Esophagus (tissue), 2 donors: ENCODE data around the gene ARFGEF2. TPM values are rescaled to one million over a fixed set of nuclear protein-coding genes. Genes with fewer than 3 reads are reported as not detected.

Source experiments
- H3K27ac ChIP-seq, 2 donors: one replicate each; pipeline ENCODE4 v1.5.1; 2013; ENCODE audit warnings: low read depth in 2 of 2, mild to moderate bottlenecking in 2 of 2, inconsistent platforms in 1 of 2, low read length in 1 of 2, moderate library complexity in 1 of 2
- H3K27me3 ChIP-seq, 2 donors: one replicate each; pipeline ENCODE4 v1.6.1; 2013; ENCODE audit warnings: low read length in 2 of 2, control low read depth in 1 of 2, mild to moderate bottlenecking in 1 of 2; ENCODE audit not compliant: insufficient read depth in 2 of 2, control insufficient read depth in 1 of 2
- H3K36me3 ChIP-seq, 2 donors: one replicate each; pipeline ENCODE4 v1.6.1; 2013; ENCODE audit warnings: low read length in 1 of 2; ENCODE audit not compliant: control insufficient read depth in 2 of 2, insufficient read depth in 2 of 2
- H3K4me1 ChIP-seq, 2 donors: one replicate each; pipeline ENCODE4 v1.6.1; 2013; ENCODE audit warnings: low read length in 1 of 2; ENCODE audit not compliant: control insufficient read depth in 2 of 2, insufficient read depth in 2 of 2
- H3K4me3 ChIP-seq, 2 donors: one replicate each; pipeline ENCODE4 v1.5.1; 2013; ENCODE audit warnings: low read length in 2 of 2, mild to moderate bottlenecking in 2 of 2, low read depth in 1 of 2, moderate library complexity in 1 of 2
- H3K9me3 ChIP-seq, 2 donors: one replicate each; pipeline ENCODE4 v1.6.1; 2013; ENCODE audit warnings: mild to moderate bottlenecking in 2 of 2, low read depth in 1 of 2, low read length in 1 of 2, moderate library complexity in 1 of 2; ENCODE audit not compliant: control insufficient read depth in 2 of 2, insufficient read depth in 1 of 2
- WGBS, 2 donors: extraction: QIAGEN DNeasy Blood & Tissue Kit; methylation state at CpG; one replicate each; pipeline ENCODE4 v1.1.7; 2013; 5-methylcytosine and 5-hydroxymethylcytosine counted together
- polyA plus RNA-seq, 2 donors: library from polyadenylated mRNA; stranded (reverse); fragments of 200-250 nt; gene quantifications; one replicate each; pipeline ENCODE4 v1.2.3, GENCODE V29; 2013
- donor health status: healthy with polysubstance abuse.
- donor health status: Bipolar disorder and iron deficiency.

ARFGEF2 gene
- polyA plus RNA-seq, 2 donors: 6.5 to 8.2 TPM

DNA sequence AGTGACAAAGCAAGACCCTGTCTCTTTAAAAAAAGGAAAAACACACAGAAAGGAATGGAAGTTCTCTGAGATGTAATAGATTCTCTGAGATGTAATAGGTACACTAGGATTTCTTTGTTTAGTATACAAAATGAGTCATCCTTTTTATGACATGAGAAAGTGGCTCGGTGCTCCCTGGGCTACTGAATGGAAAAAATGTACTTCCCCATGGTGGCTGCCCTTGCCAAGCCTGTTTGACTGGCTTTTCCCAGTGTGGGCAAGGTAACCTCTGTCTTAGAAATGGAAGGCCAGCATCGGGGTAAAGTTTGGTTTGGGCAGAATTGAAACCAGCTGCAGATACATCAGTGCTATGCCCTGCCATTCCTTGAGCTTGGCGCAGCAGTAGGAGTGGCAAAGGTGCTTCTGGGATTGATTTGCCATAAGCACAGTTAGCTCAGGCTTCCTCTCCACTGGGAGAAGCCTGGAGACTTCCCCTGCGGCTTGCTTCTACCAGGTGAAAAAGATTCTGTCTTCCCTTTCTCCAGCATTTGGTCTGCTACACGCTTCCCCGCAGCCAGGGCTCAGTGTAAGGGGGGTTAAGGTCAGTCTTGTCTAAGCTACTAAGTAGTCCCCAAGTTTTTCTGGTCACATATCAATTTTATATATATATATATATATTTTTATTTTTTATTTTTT lies 24.5 kb downstream of the ARFGEF2 start:
- Histone ChIP-seq H3K4me1 (peaks cover 0 to 3% of the 10 kb centered on the region in 2 donors), H3K4me3 (no peak overlapping the region), H3K27me3 (no peaks in the 10 kb centered on the region), H3K36me3 (peaks cover 17 to 18% of the 10 kb centered on the region in 2 donors), H3K27ac (peak overlapping the region; percentile 66 to 68), H3K9me3 (no peaks in the 10 kb centered on the region)
- 67 to 73% methylated on average over 6 of the region's 6 CpGs for WGBS, 2 donors

DNA sequence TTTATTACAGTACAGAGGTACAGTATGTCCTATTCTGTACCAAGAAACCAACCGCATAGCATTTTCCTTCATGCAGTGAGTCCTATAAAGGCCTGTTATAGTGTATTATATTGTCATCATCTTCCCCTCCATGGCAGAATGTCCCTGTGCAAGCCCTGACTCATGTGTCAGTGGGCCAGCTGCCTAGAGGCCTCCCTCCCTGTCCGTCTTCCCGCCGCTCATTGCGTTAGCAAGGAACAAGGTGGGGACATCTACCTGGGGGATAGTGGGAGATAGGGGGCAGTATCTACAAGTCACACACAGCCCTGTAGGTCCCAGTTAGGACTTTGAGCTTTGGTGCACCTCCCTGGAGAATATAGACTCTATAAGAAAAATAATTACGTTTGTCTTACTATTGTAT lies 27.1 kb downstream of the ARFGEF2 start:
- peaks cover 0 to 3% of the 10 kb centered on the region in 2 donors for H3K4me1 ChIP-seq
- no peaks in the 10 kb centered on the region for H3K27me3 ChIP-seq
- H3K9me3 ChIP-seq: no peaks in the 10 kb centered on the region
- peaks cover 7 to 20% of the 10 kb centered on the region in 2 donors for H3K36me3 ChIP-seq
- H3K4me3 ChIP-seq: no peak overlapping the region
- 89 to 94% methylated on average over 6 of the region's 6 CpGs for WGBS, 2 donors
- H3K27ac ChIP-seq: no peak overlapping the region

DNA sequence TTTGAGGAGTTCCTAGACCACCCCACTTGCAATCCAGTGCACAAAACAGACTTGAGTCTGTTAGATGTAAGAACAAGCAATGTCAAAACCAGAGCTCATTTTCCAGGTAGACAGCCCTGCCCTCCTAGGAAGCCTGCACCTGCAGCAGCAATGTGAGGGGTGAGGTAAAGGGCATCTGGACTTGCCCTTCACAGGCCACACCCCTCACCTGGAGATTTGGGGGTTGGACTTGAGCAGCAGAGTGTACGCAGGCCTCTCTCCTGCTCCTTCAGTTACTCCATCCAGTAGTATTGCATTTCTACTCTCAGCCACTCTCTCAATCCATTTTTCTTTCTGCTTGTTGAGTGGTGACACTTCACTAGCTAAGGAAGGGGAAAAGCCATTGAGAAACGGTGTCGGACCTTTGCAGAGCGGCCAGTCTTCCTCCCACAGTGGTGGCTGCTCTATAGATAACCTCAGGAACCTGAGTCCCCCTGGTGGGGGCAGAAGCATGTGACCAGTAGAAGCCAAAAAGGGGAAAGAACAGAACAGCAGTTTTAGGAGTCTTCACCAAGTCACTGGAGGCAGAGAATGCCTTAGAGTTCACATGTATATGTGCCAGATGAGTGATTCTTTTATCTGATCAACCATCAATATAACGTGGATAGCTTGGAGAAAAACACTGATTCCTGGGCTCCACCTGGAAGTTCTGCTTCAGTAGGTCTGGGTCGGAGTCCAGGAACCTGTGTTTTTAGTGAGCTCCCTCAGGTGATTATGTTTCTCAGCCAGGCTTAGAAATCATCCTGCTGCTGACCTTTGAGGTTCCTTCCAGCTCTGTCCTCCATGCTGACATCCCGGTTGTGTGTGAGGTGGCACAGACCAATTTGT lies 28.0 kb downstream of the ARFGEF2 start:
- Histone ChIP-seq H3K27ac (no peak overlapping the region), H3K9me3 (no peaks in the 10 kb centered on the region), H3K4me1 (peaks cover 0 to 3% of the 10 kb centered on the region in 2 donors), H3K36me3 (peaks cover 7 to 24% of the 10 kb centered on the region in 2 donors), H3K27me3 (no peaks in the 10 kb centered on the region), H3K4me3 (no peak overlapping the region)
- 81 to 87% methylated on average over 7 of the region's 7 CpGs for whole genome bisulfite sequencing, 2 donors

DNA sequence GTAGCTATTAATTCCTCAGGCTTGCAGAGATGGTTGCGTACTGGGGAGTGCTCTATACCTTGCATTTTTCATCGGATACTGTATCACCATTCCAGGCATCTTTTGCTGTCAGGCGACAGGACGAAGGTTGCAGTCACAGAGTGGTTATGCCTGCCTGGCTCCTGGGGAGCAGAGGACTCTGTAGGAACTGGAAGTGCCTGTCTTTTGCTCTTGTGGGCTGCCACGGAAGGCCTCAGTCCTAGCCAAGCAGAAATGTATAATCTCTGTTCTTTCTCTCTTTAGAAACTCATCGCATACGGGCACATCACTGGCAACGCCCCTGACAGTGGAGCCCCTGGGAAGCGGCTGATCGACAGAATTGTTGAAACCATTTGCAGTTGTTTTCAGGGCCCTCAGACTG lies 29.5 kb downstream of the ARFGEF2 start:
- 93 to 94% methylated on average over 10 of the region's 10 CpGs for WGBS, 2 donors
- Histone ChIP-seq H3K27ac (no peak overlapping the region), H3K4me1 (peaks cover 0 to 2% of the 10 kb centered on the region in 2 donors), H3K36me3 (peaks cover 7 to 27% of the 10 kb centered on the region in 2 donors), H3K9me3 (no peaks in the 10 kb centered on the region), H3K4me3 (no peak overlapping the region), H3K27me3 (no peaks in the 10 kb centered on the region)

DNA sequence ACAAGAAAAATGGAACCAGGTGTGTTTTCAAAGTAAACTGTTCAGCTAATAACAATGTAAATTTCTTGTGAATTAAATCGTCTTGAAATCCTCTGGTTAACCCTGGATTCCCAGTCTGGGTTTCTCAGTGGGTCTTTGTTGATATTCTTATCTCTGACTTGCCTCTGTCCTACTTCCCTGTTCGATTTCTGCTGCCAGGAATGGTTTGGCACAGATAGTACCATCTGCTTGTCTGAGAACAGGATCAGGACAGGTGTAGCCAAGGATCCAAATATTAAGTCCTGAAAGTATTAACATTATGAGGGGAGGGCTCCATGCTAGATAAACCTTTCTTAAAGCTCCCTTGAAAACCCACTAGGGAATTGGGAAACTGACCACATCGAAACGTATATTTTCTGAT lies 30.1 kb downstream of the ARFGEF2 start:
- Histone ChIP-seq H3K27me3 (no peaks in the 10 kb centered on the region), H3K4me3 (no peak overlapping the region), H3K36me3 (peaks cover 7 to 28% of the 10 kb centered on the region in 2 donors), H3K4me1 (no peaks in the 10 kb centered on the region), H3K9me3 (no peaks in the 10 kb centered on the region), H3K27ac (no peak overlapping the region)
- WGBS, 2 donors: 76 to 82% methylated on average over 4 of the region's 4 CpGs

DNA sequence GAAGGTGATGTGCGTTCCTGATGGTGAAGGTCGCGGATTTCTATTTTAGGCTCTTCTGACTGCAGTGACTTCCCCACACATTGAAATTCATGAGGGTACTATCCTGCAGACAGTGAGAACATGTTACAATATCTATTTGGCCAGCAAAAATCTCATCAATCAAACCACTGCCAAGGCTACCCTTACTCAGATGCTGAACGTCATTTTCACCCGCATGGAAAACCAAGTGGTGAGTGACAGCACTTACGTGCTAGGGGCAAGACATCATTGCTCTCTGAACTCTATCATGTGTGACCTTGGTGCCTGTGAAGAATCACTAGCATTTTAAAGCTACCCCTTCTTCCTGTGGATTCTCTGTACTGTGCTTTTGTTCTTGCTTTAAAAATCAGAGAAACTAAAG lies 31.1 kb downstream of the ARFGEF2 start:
- Histone ChIP-seq H3K4me3 (no peak overlapping the region), H3K4me1 (no peaks in the 10 kb centered on the region), H3K27me3 (no peaks in the 10 kb centered on the region), H3K36me3 (peaks cover 7 to 31% of the 10 kb centered on the region in 2 donors), H3K27ac (no peak overlapping the region), H3K9me3 (no peaks in the 10 kb centered on the region)
- WGBS, 2 donors: 90 to 91% methylated on average over 6 of the region's 6 CpGs

DNA sequence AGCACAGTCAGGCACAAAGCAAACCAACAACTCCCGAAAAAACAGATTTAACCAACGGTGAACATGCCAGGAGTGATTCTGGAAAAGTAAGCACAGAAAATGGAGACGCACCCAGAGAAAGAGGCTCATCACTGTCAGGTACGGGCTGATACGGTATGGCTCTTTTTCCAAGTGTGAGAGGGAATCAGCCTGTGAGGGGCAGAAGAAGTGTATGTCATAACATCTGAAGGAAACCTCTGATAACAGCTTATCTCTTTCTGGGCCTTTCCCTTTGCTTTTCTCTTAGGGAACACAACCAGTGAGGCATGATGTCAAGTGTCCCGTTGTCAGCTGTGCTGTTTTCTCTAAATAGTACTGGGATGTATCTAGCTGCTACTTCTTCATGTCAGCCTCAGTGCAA lies 32.1 kb downstream of the ARFGEF2 start:
- H3K27ac ChIP-seq: no peak overlapping the region
- 87 to 93% methylated on average over 6 of the region's 6 CpGs for WGBS, 2 donors

DNA sequence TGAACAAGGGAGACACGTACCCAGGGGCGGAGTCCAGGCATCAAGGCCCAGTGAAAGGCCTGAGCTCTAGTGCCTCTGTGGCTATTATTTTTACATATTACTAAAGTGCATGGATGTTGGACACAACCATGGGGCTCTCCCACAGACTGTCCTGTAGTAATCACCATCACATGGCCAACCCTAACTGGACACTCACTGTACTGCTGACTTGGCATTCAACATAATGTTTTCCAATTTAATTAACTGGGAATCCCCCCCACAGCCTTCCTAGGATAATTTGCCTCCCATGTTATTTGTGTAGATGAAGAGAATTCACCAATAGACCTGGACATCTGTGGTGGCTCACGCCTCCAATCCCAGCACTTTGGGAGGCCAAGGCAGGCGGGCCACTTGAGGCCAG lies 34.5 kb downstream of the ARFGEF2 start:
- Histone ChIP-seq H3K9me3 (no peaks in the 10 kb centered on the region), H3K36me3 (peaks cover under 1 to 22% of the 10 kb centered on the region in 2 donors), H3K4me3 (no peak overlapping the region), H3K27me3 (no peaks in the 10 kb centered on the region), H3K4me1 (no peaks in the 10 kb centered on the region), H3K27ac (no peak overlapping the region)
- WGBS, 2 donors: 98% methylated on average over 4 of the region's 4 CpGs

More for the DNA sequence above, 32.1 kb downstream of the ARFGEF2 start:
- no peaks in the 10 kb centered on the region for H3K4me1 ChIP-seq
- no peak overlapping the region for H3K4me3 ChIP-seq
- peaks cover 7 to 27% of the 10 kb centered on the region in 2 donors for H3K36me3 ChIP-seq
- H3K9me3 ChIP-seq: no peaks in the 10 kb centered on the region
- no peaks in the 10 kb centered on the region for H3K27me3 ChIP-seq

DNA sequence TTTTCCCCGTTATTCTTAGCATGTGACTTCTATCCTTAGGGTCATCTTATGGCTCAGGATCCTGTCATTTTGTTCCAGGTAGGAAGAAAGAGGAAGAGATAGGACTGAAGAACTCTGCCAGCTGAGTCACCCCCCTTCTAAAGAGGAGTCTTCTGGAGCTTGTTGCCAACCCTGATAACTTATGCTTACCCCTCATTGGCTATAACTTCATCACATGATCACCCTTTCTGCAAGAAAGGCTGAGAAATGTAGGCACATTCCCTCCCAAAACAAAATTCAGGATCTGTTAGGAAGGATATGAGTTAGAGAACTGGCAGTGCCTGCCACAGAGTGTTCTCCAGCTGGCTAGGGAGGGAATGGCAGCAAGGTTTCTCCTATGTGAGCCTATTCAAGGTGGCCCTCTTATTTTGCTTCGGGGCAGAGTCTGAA lies 35.6 kb downstream of the ARFGEF2 start:
- peaks cover 0 to 21% of the 10 kb centered on the region in 2 donors for H3K36me3 ChIP-seq
- no peak overlapping the region for H3K4me3 ChIP-seq
- H3K27me3 ChIP-seq: no peaks in the 10 kb centered on the region
- H3K9me3 ChIP-seq: no peaks in the 10 kb centered on the region
- H3K4me1 ChIP-seq: no peaks in the 10 kb centered on the region
- H3K27ac ChIP-seq: no peak overlapping the region
- 34 to 43% methylated on average over 2 of the region's 2 CpGs for WGBS, 2 donors
